ENCODE data around the gene TDP1. TPM values are rescaled to one million over a fixed set of nuclear protein-coding genes. Genes with fewer than 3 reads are reported as not detected.
A peak's percentile ranks its signal among the peaks of the same experiment; 100 is the strongest.

The TDP1 gene
- total and polyA plus RNA-seq, 2 of the 13 experiments (the other 11 are each of a cell fraction or from before 2014, with no cell fraction given), result 16.4 to 31.2 TPM

GRCh38 chr14:90060312-90060964 is 104.7 kb downstream of the TDP1 start (continued):
- no peak for TF ChIP-seq ZNF639 (CRISPR knock-in tag; conservative IDR thresholded peaks at IDR 0.05)
- no peak for TF ChIP-seq NBN (conservative IDR thresholded peaks at IDR 0.05)
- no peak for TF ChIP-seq HNRNPL (IDR thresholded peaks at IDR 0.05; ENCODE audit: low read depth, low read length)
- TF ChIP-seq ZNF383 (CRISPR knock-in tag; IDR thresholded peaks at IDR 0.05; ENCODE audit: borderline replicate concordance), result no peak
- TF ChIP-seq MAF1 (CRISPR knock-in tag; IDR thresholded peaks at IDR 0.05; ENCODE audit: borderline replicate concordance), result no peak
- no peak for TF ChIP-seq ZNF704 (CRISPR knock-in tag; IDR thresholded peaks at IDR 0.05; ENCODE audit: borderline replicate concordance)
- no peak; the same call in 1 of the 2 replicates for TF ChIP-seq TBX2 (CRISPR knock-in tag; IDR thresholded peaks at IDR 0.05; ENCODE audit: borderline replicate concordance)
- no peak for TF ChIP-seq NR2F6 (IDR thresholded peaks at IDR 0.05)
- TF ChIP-seq NR2F6 (CRISPR knock-in tag; IDR thresholded peaks at IDR 0.05), result no peak
- TF ChIP-seq ZFYVE20 (CRISPR knock-in tag; IDR thresholded peaks at IDR 0.05; ENCODE audit: borderline replicate concordance, low read depth), result no peak
- no peak for TF ChIP-seq ZNF598 (CRISPR knock-in tag; IDR thresholded peaks at IDR 0.05; ENCODE audit: borderline replicate concordance)
- TF ChIP-seq KDM1A (CRISPR knock-in tag; IDR thresholded peaks at IDR 0.05), result no peak
- TF ChIP-seq FOXK2 (IDR thresholded peaks at IDR 0.05), result no peak
- TF ChIP-seq ZBTB25 (CRISPR knock-in tag; IDR thresholded peaks at IDR 0.05), result no peak
- TF ChIP-seq PHB2 (IDR thresholded peaks at IDR 0.05; ENCODE audit: partially characterized antibody), result no peak
- TF ChIP-seq ZNF607 (CRISPR knock-in tag; IDR thresholded peaks at IDR 0.05; ENCODE audit: borderline replicate concordance), result no peak
- TF ChIP-seq MXI1 (IDR thresholded peaks at IDR 0.05; ENCODE audit: borderline replicate concordance, low read depth, low read length), result peak; percentile 19; the same call in 1 of the 3 replicates
- no peak for TF ChIP-seq ZNF20 (CRISPR knock-in tag; IDR thresholded peaks at IDR 0.05)
- no peak for TF ChIP-seq FLYWCH1 (CRISPR knock-in tag; IDR thresholded peaks at IDR 0.05)
- TF ChIP-seq HOMEZ (CRISPR knock-in tag; IDR thresholded peaks at IDR 0.05; ENCODE audit: low read depth), result no peak
- no peak for TF ChIP-seq ZNF670 (CRISPR knock-in tag; IDR thresholded peaks at IDR 0.05; ENCODE audit: borderline replicate concordance)
- no peak for TF ChIP-seq ZNF747 (CRISPR knock-in tag; IDR thresholded peaks at IDR 0.05; ENCODE audit: borderline replicate concordance)
- no peak for TF ChIP-seq ZNF33B (CRISPR knock-in tag; IDR thresholded peaks at IDR 0.05)
- TF ChIP-seq ZNF737 (CRISPR knock-in tag; IDR thresholded peaks at IDR 0.05; ENCODE audit: borderline replicate concordance), result no peak
- TF ChIP-seq NR2F2 (IDR thresholded peaks at IDR 0.05; ENCODE audit: borderline replicate concordance, low read depth), result no peak
- no peak for TF ChIP-seq ATM (IDR thresholded peaks at IDR 0.05; ENCODE audit: borderline replicate concordance)
- TF ChIP-seq KAT7 (CRISPR knock-in tag; IDR thresholded peaks at IDR 0.05; ENCODE audit: borderline replicate concordance), result no peak
- TF ChIP-seq ZFP36L1 (CRISPR knock-in tag; IDR thresholded peaks at IDR 0.05), result no peak
- TF ChIP-seq FOXC1 (CRISPR knock-in tag; IDR thresholded peaks at IDR 0.05; ENCODE audit: borderline replicate concordance), result peak; percentile 24; the same call in 1 of the 2 replicates

Data from HepG2 (cell line).